ENCODE data around the gene KDELR1. TPM values are rescaled to one million over a fixed set of nuclear protein-coding genes. Genes with fewer than 3 reads are reported as not detected.

Gene KDELR1
- total and polyA plus RNA-seq, 9 of the 15 experiments (the other 6 are each of a cell fraction or from before 2014, with no cell fraction given): 6.1 to 165 (median 58.5) TPM

DNA sequence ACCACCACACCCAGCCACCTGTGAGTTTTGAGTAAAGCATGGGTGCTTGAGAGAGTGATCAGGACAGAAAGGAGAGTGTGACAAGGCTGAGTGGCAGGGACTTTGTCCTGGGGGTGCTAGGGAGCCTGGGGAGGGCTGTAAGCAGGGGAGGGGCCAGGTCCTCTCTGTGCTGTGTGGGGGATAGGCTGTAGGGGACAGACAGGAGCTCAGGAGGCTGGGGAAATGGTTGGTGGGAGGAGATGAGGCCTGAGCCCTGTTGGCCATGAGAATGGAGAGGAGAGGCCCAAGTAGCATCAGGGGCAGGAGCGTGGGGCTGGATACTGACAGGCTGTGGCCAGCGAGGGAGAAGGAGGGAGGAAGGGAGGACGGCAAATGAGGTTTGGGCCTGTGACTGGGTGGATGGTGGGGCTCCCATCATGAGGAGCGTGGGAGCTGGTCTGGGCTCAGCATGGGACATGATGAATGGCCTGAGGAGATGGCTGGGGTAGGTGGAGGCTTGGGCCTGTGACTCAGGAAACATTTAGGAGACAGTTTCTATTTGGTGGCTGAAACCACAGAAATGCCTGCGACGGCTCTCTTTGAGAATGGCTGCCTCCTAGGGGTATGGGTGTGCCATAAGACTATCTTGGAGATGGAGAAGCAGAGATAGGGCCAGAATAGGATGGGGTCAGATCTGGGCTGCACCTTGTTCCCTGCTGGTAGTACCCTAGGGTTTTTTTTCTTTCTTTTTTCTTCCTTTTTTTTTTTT, 27.1 kb upstream of the KDELR1 start (continued):
- TF ChIP-seq EHMT2 (IDR thresholded peaks at IDR 0.05): no peak
- no peak for TF ChIP-seq HMG20A (CRISPR knock-in tag; conservative IDR thresholded peaks at IDR 0.05)
- no peak for TF ChIP-seq PHB (CRISPR knock-in tag; IDR thresholded peaks at IDR 0.05)
- no peak for TF ChIP-seq ZNF507 (tag; conservative IDR thresholded peaks at IDR 0.05)
- no peak for TF ChIP-seq CREBBP (IDR thresholded peaks at IDR 0.05; ENCODE audit: low read depth, low read length)
- TF ChIP-seq, protein P1, sequence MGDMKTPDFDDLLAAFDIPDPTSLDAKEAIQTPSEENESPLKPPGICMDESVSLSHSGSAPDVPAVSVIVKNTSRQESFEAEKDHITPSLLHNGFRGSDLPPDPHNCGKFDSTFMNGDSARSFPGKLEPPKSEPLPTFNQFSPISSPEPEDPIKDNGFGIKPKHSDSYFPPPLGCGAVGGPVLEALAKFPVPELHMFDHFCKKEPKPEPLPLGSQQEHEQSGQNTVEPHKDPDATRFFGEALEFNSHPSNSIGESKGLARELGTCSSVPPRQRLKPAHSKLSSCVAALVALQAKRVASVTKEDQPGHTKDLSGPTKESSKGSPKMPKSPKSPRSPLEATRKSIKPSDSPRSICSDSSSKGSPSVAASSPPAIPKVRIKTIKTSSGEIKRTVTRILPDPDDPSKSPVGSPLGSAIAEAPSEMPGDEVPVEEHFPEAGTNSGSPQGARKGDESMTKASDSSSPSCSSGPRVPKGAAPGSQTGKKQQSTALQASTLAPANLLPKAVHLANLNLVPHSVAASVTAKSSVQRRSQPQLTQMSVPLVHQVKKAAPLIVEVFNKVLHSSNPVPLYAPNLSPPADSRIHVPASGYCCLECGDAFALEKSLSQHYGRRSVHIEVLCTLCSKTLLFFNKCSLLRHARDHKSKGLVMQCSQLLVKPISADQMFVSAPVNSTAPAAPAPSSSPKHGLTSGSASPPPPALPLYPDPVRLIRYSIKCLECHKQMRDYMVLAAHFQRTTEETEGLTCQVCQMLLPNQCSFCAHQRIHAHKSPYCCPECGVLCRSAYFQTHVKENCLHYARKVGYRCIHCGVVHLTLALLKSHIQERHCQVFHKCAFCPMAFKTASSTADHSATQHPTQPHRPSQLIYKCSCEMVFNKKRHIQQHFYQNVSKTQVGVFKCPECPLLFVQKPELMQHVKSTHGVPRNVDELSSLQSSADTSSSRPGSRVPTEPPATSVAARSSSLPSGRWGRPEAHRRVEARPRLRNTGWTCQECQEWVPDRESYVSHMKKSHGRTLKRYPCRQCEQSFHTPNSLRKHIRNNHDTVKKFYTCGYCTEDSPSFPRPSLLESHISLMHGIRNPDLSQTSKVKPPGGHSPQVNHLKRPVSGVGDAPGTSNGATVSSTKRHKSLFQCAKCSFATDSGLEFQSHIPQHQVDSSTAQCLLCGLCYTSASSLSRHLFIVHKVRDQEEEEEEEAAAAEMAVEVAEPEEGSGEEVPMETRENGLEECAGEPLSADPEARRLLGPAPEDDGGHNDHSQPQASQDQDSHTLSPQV (IDR thresholded peaks at IDR 0.05): no peak
- TF ChIP-seq, protein P2, sequence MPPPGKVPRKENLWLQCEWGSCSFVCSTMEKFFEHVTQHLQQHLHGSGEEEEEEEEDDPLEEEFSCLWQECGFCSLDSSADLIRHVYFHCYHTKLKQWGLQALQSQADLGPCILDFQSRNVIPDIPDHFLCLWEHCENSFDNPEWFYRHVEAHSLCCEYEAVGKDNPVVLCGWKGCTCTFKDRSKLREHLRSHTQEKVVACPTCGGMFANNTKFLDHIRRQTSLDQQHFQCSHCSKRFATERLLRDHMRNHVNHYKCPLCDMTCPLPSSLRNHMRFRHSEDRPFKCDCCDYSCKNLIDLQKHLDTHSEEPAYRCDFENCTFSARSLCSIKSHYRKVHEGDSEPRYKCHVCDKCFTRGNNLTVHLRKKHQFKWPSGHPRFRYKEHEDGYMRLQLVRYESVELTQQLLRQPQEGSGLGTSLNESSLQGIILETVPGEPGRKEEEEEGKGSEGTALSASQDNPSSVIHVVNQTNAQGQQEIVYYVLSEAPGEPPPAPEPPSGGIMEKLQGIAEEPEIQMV (tag; conservative IDR thresholded peaks at IDR 0.05; ENCODE audit: low read depth): no peak
- no peak for TF ChIP-seq ZNF695 (CRISPR knock-in tag; IDR thresholded peaks at IDR 0.05)
- TF ChIP-seq ZNF175 (CRISPR knock-in tag; IDR thresholded peaks at IDR 0.05; ENCODE audit: low read depth): no peak
- TF ChIP-seq BCL6 (CRISPR knock-in tag; IDR thresholded peaks at IDR 0.05): no peak
- no peak for TF ChIP-seq HMG20B (CRISPR knock-in tag; IDR thresholded peaks at IDR 0.05)
- TF ChIP-seq XRCC4 (IDR thresholded peaks at IDR 0.05; ENCODE audit: extremely low read depth, insufficient read depth, insufficient read length): no peak
- TF ChIP-seq TSHZ1 (CRISPR knock-in tag; IDR thresholded peaks at IDR 0.05): no peak
- no peak for TF ChIP-seq GATAD2B (IDR thresholded peaks at IDR 0.05; ENCODE audit: borderline replicate concordance)
- TF ChIP-seq ZFPM2 (CRISPR knock-in tag; IDR thresholded peaks at IDR 0.05): no peak
- TF ChIP-seq, protein P3, sequence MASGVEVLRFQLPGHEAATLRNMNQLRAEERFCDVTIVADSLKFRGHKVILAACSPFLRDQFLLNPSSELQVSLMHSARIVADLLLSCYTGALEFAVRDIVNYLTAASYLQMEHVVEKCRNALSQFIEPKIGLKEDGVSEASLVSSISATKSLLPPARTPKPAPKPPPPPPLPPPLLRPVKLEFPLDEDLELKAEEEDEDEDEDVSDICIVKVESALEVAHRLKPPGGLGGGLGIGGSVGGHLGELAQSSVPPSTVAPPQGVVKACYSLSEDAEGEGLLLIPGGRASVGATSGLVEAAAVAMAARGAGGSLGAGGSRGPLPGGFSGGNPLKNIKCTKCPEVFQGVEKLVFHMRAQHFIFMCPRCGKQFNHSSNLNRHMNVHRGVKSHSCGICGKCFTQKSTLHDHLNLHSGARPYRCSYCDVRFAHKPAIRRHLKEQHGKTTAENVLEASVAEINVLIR (CRISPR knock-in tag; IDR thresholded peaks at IDR 0.05): no peak
- TF ChIP-seq, protein P4, sequence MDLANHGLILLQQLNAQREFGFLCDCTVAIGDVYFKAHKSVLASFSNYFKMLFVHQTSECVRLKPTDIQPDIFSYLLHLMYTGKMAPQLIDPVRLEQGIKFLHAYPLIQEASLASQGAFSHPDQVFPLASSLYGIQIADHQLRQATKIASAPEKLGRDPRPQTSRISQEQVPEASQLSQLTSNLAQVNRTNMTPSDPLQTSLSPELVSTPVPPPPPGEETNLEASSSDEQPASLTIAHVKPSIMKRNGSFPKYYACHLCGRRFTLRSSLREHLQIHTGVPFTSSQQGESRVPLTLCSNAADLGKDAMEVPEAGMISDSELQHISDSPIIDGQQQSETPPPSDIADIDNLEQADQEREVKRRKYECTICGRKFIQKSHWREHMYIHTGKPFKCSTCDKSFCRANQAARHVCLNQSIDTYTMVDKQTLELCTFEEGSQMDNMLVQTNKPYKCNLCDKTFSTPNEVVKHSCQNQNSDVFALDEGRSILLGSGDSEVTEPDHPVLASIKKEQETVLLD (IDR thresholded peaks at IDR 0.05): no peak

Measured in K562 (cell line).